GM19452 (cell line): Measurements from ENCODE around the gene MYO1A.
"Not testable (repeated sequence)": the region's sequence is repeated elsewhere in the genome, so short reads cannot be mapped to it uniquely, and the experiment has no call there.

Experiments used
- ATAC-seq: cut with Tn5 transposase; IDR thresholded peaks from one replicate; pipeline ENCODE4 v1.9.1; 2021; ENCODE audit not compliant: unreplicated experiment

Gene MYO1A

DNA sequence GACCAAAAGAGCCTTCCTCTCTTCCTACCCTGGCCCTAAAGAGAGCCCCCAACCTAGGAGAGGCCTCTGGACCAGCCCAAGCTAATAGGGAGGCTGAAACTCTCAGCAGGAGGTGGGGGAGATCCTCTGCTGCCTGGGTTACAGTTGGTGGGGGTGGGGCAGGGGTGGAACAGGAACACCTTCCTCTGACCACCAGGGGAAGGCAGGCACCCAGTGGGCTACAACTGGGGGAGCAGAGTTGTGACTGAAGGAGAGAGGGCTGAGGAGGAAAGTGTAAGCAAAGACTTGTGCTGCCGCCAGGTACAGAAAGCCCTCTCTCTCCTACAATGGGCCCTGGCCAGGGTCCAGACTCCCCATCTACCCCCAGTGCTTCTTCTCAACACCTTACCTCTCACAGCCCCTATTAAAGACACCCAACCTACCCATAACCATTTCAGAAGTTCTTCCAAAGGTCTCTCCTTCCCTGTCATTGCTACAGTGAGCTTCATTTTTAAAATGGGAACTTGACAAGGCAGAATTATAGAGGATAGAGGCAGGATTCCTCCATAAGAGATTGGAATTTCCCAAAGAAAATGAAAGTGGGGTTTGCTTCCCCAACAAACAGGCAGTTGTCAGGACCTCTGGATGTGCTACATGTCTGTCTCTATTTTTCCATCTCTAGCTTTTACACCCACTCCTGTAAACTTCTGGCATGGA, 1.4 kb downstream of the MYO1A start:
- ATAC-seq = no peak

DNA sequence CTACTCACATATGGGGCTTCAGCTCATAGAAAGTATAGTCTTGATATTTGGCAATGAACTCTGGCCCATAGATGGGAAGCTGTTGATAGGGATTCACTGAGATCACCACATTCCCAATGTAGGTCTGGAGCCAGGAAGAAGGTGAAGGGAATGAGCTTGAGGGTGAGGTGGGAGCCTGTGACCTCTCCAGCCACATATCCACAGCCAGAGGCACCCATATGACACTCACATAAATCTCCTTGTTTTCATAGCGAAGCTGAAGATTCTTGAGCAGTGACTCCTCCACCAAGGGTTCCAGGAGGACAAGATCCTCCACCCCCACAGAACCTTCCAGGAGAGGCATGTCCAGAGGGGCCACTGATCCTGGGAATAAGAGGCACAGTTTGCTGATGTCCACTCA, 1.9 kb downstream of the MYO1A start:
- ATAC-seq = no peak

DNA sequence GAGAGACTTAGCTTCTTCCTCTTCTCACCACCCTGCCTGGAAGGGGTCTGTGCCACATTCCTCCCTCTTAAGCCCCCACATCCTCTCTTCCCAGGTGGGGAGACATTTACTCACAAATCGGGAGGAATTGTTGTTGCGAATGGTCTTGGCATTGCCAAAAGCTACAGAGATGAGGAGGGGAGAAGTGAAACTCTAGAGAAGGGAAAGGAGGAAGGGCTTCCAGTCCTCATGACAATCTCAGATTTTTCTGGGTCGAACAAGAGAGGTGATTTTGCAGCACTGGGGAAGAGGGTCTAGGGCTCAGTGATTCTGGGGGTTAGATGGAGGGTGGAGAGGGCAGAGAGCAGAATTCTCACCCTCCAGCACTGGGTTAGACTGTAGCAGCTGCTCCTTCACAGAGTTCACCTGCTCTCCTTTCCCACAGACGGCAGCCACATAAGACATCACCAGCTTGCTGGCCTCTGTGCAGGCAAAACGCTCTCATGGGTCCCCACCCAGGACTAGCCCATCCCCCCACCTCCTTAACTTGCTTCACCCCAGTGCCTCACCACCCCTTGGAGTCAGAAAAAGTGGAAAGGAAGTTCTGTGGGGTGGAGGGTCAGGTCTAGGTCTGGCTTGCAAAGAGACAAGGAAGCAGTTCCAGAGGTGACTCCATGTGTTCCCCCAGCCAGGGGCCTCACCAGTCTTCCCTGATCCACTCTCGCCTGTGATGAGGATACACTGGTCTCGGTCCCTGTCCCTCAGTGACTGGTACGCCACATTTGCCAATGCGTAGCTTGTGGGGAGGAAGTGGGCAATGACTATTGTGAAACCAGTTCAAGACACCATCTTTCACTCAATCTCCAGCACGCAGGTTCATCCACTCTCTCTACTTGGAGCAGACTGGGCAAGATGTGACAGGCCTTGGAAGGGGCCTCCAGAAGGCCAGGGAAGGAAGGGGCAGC, 2.7 kb downstream of the MYO1A start:
- ATAC-seq = peak; percentile 58

- ATAC-seq = no peak
Measured at GRCh38 chr12:57046086-57046791, 3.7 kb downstream of the MYO1A start.

- no peak for ATAC-seq
Measured at GRCh38 chr12:57044889-57045288, 5.0 kb downstream of the MYO1A start.

- ATAC-seq = no peak
Measured at GRCh38 chr12:57044468-57044867, 5.5 kb downstream of the MYO1A start.

- no peak for ATAC-seq
Measured at GRCh38 chr12:57042695-57043094, 7.2 kb downstream of the MYO1A start.

DNA sequence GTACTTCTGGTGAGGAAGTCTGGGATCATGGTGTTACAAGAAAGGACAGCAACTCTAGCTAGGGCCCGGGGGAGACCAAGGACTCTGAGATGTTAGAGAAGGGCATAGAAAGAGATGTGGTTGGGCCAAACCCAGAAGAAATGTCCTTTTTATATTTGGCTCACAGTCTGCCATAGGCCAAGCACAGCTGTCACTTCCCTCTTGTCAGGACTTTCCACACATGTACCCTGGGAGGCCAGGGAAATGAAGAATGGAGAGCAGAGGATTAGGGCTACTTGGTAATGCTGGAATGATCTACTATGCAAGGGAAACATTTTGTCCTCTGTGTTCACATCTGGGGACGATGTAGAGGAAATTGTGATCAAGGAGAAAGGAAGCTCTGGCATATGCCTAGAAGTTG, 9.2 kb downstream of the MYO1A start:
- no peak for ATAC-seq

- no peak for ATAC-seq
Measured at GRCh38 chr12:57040211-57040610, 9.7 kb downstream of the MYO1A start.

DNA sequence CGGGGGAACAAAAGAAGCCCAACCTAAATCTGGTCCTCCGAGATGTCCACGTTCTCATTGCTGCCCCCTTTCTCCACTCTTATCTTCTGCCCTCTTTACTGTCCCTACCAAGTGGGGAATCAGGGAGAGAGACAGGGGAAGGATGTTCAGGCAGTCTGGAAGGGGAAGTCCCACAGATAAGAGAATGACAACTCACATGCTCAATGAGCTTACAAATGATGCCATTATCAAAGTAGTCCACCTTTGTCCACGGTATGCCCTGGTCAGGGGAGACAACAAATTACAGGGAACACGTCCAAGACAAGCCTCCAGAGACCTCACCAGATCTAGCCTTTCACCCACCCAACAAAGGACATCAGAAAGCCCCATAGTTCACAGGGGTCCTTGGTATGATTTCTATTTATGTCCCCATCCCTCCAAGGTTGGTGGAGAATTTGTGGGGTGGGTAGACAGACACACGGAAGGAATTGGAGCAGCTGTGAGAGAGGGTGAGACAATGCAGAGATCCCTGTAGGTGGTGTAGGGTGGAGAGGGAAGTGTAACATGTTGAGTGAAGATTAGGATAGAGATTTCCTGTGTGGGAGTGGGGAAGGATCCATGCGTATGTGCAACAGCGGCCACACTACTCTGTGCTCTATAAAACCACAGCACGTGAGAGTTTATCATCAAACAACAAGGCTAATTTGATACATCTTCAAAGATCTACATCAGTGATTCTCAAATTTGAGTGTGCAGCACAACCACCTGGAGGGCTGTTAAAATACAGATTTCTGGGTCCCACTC, 10.7 kb downstream of the MYO1A start:
- no peak for ATAC-seq

- no peak for ATAC-seq
Measured at GRCh38 chr12:57037264-57037663, 12.7 kb downstream of the MYO1A start.

- ATAC-seq = no peak
Measured at GRCh38 chr12:57033431-57033830, 16.5 kb downstream of the MYO1A start.

DNA sequence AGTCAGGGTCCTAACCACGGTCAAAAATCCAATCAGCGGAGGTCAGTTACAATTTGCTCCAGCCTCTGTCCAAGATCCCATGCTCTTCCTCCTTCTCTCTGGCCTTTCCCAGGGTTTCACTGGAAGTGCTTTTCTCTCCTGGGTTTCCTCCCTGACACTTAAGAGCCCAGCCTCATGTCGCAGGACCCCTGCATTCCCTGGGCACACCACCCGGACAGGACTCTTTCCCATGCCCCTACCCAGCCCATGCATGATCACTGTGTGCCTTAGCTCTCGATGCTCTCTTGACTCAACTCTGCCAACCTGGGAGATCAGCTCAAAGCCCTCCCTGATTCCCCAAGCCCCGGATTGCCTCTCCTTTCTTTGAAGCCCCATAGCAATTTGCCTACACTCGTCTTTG, 18.1 kb downstream of the MYO1A start:
- no peak for ATAC-seq

- ATAC-seq = no peak
Measured at GRCh38 chr12:57031138-57031725, 18.7 kb downstream of the MYO1A start.

- ATAC-seq = no peak
Measured at GRCh38 chr12:57029457-57029856, 20.5 kb downstream of the MYO1A start.

DNA sequence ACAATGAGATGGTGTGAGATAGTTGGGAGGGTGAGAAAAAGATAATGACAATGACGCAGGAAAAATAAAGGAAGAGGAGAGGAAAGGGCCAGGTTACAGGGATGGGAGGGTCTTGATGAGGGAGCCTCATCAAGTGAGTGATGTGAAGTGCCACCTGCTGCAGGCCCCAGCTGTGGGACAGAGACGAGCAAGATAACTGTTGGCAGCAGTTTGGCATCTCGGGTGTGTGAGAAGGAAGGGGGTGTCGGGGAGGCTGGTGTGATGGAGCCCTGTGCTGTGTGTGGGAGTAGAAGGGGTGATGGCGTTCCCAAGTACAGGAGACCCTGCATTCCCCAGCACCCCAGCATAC, 22.1 kb downstream of the MYO1A start:
- ATAC-seq = no peak

DNA sequence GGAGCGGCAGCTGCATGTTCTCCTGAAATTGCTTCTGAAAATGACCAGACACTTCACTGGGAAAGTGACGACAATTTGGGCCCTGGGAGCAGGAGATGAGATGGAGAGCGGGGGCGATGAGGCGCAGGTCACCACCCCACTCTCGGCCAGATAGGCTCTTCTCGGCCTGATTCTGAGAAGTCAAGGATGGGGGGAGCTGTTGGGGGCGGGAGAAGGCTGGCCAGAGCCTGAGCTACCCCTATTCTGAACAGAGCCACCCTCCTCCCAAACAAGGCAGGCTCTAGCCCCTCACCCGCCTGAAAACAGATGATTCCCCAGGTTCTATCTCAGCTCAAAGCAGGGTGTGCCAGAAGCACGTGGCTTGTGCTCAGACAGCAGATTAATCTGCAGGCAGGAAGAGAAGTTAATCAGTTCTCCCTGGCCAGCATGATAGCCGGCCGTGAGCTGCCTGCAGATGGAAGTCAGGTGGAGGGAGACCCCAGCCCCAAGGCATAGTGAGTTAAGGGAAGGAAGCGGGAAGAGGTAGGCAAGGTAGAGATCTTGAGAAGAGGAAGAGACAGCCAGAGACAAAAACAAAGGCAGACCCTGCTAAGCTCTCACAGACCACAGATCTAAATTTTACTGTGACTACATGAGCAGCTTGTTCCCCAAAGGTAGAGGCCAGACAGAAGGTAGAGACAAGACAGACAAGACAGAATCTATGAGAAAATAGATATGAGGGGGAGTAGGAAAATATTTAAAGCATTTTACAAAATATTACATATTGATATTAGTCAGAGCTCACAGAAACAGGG, 22.7 kb downstream of the MYO1A start:
- no peak for ATAC-seq

DNA sequence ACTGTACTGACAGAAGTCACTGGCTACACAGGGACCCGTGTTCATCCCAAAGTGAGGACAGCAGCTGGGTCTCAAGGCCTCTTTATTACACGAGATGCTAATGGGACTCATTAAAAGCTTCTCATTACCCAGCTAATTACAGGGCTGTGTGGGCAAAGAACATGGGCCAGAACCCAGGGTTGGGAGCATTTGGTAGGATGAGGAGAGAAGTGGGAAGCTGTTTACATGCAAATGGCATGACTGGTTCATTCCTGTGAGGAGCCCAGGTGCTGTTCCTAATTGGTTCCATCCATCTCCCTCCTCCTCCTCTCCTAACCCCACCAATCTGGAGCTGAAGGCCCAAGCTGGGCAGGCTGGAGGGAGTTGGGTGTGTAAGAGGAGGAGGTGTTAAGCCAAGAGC, 24.7 kb downstream of the MYO1A start:
- no peak for ATAC-seq

- not testable (repeated sequence) for ATAC-seq
Measured at GRCh38 chr12:57022324-57022723, 27.6 kb downstream of the MYO1A start.
